HG02884 (cell line): Measurements from ENCODE around the gene M1AP.

Experiments used
- ATAC-seq: cut with Tn5 transposase; IDR thresholded peaks from one replicate; pipeline ENCODE4 v1.9.1; 2021; ENCODE audit warnings: mild to moderate bottlenecking, moderate library complexity; ENCODE audit not compliant: unreplicated experiment

Gene M1AP

DNA sequence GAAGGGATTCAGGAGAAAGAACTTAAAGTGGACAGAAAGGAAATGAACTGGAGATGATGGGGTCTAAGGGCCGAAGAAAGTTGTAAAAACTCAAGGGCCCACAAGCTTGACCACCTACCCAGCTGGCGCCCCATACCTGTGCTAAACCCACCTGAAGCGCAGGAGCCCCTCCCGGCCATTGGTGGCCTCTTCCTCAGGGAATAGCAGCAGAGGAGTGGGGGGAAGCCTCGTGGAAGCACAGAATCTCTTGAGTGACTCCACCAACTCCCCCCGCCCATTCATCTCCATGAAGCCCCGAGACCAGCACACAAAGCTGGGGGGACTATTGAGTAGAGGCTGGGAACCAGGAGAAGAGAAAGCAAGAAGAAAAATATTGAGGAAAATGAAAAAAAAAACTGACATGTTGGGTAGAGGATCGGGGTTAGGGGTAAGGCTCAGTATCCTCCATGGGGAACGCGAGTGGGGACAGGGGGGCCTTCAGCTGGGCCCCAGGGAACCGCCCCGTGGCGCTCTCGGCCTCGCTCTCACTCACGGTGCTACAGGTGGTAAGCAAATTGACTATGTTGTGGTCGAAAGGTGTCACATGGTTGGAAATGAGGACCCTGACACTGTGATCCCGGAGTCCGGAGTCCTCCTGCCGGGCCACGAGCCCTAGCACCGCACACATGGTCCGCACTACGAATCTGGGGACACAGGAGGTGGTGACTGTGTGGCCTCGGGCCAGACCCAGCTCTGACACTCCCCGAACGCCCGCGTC is 119.4 kb downstream of the M1AP start:
- ATAC-seq, result peak; percentile 3

DNA sequence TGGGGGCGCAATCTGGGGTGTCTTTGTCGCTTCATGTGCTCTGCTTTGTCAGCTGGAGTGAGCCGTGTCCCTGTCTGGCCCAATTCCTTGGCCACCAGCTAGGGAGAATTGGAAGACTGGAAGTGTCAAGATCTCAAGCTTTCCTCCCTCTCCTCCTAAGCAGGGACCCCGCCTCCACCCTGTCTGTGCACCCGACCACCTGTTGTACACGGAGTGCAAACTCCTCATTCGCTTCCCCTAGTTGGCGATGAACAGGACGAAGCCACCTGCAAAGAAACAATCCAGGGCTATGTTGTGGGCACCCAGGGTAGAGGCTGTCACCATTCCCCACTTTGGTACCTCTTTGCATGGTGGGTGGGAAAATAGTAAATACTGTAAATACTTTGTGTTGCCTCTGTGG is 120.4 kb downstream of the M1AP start:
- no peak for ATAC-seq

DNA sequence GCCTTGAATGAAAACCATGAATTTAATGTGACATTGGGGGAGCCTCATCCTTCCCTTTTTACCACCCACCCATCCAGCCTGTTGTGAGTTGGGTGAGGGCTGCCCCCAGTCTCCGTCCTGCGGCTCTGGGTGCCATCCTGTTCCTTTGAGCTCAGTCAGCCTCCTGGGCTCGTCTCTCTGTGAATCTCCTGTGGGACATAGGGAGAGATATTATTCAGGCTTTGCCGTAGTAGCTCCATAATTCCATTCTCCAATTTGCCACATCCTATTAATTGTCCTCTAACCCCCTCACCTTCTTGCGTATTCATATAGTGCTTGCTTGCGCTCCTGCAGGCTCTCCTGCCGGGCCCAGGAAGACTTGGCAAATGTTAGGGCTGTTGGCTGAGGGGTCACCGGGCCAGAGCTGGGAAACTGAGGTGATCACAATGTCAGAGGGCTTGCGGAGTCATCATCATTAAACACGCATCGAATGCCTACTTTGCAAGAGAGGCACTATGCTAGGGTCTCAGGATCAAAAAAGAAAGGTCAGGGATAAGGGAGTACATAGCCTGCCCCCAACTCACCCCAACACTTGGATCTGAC is 121.4 kb downstream of the M1AP start:
- no peak for ATAC-seq

DNA sequence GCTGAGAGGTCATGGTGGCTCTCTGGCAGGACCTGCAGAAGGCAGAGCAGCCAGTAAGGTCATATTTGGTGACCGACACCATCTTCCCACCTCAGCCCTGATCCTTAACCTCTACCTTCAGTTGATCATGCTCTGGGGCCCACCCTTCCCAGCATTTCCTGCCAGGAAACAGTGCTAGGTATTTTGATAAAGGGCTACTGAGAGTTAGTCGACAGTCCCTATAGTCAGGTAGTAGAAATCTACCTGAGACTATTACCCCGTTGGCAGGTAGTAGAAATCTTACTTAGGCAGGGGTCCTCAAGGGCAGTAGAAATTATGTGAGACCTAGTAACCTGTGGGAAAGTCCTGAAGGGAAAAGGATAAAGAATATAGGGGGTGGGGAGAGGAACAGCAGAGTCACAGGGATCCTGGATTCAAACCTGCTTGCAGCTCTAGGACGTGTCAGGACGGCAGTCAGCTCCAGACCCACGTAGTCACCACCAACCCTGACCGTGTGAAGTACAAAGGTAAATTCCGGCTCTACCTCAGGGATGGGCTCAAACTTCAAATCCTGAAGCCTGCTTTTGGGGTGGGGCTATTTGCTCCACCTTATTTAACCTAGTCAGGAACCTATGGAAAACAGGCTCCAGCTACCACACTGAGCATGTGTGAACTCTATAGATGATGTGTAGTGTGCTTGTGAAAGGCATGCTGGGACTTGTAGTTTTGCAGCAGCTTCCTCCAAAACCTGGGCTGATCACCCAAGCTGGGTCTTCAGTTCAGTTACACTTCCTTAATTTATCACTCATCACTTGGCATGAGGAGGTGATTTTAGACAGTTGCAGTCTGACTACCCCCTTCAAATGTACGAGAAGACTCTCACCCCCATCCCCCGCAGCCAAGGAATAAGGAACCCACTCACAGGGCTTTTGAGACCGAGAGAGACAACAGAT is 122.1 kb downstream of the M1AP start, which contains the start of gene DQX1:
Gene DQX1, minus strand, starts transcription at position 515 of the 932 bp plus-strand sequence. Its CDS starts 502 bp downstream, at position 13.
- no peak for ATAC-seq

DNA sequence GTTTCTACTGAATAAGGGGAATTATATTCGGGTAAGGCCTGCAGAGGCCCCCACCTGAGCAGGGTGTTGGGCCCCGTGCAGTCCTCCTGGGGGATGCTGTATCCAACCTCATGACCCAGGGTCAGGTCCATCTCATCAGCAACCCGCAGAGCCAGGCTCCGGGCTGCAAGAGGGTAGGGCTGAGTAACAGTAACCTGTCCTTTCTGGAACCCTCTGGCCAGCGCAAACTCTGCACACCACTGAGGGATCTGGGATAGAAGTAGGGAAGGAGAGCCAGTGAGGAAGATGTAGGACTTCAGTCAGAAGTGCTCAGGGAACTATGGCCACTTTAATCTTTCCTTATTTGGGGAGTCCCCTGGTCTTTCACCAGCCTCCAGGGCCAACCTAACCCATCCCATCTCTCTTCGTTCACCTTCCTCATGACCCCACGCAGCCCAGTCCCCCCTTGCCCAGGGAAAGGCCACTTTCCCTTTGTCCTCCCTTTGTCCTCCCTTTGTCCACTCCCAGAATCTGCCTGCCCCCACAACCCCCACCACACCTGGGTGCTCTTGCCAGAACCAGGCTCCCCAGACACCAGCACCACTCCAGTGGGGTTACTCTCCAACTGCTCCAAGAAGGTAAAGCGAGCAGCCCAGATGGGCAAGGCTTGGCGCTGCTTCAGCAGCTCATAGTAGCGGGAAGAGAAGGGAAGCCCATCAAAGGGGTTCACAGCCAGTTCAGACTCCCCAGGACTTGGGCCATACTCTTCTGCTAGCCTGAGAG is 123.0 kb downstream of the M1AP start:
- no peak for ATAC-seq

DNA sequence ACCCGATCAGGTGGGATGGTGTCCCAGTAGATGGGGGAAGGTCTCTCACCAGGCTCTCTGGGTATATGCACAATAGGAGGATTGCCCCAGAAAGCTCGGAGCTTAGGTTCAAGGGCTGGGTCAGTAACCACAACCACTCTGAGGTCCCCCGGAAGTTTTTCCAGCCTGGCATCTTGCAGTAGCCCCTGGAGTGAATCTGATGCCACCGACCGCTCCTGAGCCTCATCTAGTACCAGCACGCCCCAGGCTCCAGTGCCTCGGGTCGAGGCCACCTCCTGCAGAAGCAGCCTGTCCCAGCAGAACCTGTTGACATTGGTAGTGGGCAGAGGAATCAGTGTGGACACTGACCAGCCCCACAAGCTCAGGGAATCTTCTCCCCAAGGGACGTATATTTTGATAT is 124.1 kb downstream of the M1AP start:
- ATAC-seq, result no peak

DNA sequence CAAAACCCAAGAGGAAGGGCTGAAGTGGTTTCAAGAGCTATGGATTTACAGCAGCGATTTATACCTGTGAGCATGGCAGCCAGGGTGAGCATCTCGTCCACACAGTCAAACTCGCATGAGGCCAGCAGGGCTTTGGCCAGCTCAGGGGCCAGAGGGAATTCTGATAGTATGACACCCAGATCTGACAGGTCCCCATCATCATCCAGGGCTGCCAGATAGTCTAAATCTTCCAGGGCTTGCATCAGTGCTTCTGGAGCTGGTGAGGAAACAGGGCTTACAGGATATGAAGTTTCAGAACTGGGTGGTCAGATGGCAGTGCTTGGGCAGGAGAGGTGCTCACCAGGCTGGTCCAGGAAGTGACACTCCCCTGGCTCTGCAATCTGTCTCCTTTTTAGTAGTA is 125.6 kb downstream of the M1AP start:
- no peak for ATAC-seq

DNA sequence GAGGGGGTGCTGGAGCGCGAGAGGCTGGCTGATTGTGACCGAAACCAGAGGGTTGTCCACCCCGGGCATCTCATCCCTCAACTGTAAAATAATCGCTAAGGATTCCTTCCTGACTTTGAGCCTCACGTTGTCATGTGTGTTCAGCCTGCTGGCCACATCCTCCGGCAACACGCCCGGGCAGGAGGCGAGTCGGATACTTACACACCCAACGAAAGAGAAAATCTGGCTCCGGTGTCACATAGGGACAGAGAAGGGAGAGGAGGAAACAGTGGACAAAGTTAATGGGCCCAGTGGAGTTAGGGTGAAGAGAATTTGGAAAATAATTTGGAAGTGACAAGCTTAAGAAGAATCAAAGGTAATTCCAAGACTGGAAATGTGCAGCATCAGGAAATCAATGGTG is 131.5 kb downstream of the M1AP start:
- no peak for ATAC-seq

DNA sequence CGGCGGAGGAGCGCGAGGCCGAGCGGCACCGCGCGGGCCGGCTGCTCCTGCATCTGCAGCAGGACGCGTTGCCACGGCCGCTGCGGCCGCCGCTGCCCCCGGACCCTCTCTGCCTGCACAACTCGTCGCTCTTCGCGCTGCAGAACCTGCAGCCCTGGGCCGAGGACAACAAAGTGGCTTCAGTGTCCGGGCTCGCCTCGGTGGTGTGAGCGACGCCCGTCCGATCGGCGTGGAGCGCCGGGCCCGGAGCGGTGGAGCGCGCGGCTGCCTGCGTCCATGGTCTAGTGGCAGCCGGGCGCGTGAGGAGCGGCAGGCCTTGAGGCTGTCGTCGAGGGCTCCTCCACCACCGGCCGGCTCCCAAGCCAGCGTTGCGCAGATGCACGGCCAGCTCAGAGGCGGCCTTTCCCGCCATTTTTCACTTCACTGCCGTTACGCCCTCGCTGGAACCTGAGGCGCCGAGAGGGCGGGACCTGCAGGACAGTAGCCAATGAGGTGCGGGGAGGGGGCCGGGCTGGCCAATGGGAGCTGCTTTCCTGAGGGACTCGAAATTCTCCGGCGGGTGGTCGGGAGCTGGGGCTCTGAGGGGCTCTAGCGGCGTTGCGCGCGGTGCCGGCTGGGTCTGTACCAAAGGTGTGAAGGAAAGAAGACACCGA is 132.0 kb downstream of the M1AP start:
- ATAC-seq, result peak; percentile 73

DNA sequence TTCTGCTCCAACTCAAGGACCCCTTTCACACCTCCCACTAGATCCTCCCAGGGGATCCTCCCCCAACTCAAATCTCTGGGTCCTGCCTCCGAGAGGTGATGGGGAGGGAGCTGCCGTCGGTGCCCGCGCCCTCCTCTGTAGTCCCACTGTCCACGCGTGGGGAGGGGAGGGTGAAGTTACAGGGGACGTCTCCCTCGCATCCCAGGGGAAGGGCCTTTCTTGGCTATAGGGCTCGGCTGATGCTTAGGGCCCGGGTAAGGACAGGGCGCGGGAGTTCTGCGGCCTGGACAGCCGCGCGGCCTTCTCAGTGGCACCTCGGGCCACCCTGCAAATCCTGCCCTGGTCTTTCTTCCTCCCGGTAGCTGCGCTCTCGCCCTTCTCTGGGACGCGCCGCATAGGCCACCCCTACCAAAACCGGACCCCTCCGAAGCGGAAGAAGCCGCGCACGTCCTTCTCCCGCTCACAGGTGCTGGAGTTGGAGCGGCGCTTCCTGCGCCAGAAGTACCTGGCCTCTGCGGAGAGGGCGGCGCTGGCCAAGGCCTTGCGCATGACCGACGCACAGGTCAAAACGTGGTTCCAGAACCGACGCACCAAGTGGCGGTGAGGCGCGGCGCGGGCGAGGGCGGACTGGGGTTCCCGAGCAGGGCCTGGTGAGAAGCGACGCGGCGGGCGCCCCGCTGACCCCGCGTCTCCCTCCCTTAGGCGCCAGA is 132.7 kb downstream of the M1AP start:
- no peak for ATAC-seq

DNA sequence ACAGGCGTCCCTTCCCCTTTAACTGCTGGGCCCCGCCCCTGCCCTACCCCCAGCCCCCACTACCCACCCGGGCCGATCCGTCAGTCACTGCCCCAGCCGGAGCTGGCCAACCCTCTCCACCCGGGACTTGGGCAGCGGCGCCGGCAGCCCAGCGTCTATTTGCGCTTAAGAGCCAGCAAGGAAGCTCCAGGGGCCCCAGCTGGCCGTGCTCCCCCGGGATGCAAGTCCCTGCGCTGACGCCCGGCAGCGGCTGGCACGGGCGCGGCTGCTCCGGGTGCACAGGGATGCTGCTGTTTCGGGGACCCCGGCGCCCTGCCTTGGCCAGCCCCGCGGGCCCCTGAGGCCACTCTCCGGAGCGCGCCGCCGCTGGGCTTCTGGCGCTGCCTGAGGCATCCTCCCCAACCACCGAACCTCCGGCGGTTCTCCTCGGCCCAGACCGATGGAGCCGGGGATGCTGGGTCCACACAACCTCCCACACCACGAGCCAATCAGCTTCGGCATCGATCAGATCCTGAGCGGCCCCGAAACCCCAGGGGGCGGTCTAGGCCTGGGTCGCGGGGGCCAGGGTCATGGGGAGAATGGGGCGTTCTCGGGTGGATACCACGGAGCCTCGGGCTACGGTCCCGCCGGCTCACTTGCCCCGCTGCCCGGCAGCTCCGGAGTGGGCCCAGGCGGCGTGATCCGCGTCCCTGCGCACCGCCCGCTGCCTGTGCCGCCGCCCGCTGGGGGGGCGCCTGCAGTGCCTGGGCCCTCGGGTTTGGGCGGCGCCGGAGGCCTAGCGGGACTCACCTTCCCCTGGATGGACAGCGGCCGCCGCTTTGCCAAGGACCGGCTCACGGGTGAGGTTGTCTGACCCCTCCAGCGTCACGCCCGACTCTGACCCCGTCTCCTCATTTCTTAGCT is 133.5 kb downstream of the M1AP start, which contains the start of gene TLX2:
Gene TLX2, plus strand, starts transcription at position 83 of the 903 bp plus-strand sequence. Its CDS starts 357 bp downstream, at position 440.
- ATAC-seq, result no peak

DNA sequence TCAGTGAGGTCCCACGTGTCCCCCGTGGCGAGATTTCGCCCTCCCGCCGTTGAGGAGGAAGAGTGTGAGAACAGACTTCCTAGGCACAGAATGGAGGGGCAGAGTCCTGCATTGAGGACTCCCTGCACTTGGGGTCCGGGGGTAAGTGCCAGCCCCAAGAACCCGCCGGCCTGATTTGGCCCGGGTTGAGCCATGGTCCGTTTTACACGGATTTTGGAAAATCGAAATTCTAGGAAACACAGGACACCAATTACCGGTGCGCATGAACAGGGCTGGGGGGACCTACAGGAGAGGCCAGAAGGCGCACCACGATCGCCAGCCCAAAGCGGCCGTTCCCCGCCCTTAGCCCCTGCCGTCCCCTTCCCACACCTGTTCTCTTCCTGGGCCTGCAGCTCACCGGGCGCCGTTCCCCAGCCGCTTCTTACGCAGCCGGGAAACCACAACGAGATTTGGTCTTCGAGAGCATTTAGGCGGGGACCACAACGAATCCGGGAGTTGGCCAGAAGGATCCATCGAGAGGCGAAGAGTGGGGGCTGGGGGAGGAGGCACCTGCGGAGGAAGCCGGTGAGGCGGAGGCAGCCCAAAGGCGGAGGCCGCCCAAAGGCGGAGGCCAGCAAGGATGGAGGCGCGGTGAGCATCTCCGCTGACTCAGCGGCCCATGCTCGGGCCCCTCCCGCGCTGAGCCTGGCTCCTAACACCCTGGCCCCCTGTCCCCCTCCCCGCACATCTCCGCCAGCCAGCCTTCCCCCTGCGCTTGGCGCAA is 134.3 kb downstream of the M1AP start:
- no peak for ATAC-seq

DNA sequence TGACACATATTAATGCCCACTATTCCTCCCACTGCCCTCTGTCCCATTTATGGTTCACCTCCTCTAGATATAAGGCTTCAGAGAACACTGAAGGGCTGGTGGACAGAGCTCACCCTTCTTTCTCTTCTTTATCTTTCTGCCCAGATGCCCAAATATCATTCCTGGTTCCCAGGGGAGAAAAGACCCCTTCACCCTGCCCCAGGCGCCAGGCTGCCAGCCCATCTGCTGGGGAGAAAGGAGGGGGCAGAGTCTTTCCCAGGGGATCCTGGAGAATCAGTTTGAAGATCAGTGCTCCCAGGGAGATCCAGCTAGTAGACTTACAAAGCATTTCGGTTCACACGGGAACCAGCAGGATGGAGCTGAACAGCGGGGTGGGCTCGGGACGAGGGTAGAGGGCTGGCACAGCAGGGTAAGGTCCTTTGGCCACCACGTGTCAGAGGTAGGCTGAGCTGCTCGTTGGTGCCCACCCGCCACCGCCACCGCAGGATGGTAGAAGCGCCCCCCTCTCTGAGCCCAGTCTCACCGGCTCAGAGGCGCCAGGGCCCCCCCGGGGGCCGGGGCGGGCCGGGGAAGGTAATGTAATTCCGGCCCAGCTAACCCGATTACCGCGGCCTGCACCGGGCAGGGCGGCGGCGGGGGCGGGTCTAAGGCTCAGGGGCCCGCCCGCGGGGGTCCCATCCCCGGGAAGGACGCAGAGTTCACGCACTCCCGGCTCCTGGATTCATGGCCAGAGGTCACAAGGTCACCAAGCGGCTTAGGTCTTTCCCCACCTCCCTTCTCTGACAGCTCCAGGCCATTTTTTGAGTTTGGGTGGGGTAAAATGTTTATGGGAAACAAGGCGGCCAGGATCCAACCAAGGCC is 135.2 kb downstream of the M1AP start:
- no peak for ATAC-seq

DNA sequence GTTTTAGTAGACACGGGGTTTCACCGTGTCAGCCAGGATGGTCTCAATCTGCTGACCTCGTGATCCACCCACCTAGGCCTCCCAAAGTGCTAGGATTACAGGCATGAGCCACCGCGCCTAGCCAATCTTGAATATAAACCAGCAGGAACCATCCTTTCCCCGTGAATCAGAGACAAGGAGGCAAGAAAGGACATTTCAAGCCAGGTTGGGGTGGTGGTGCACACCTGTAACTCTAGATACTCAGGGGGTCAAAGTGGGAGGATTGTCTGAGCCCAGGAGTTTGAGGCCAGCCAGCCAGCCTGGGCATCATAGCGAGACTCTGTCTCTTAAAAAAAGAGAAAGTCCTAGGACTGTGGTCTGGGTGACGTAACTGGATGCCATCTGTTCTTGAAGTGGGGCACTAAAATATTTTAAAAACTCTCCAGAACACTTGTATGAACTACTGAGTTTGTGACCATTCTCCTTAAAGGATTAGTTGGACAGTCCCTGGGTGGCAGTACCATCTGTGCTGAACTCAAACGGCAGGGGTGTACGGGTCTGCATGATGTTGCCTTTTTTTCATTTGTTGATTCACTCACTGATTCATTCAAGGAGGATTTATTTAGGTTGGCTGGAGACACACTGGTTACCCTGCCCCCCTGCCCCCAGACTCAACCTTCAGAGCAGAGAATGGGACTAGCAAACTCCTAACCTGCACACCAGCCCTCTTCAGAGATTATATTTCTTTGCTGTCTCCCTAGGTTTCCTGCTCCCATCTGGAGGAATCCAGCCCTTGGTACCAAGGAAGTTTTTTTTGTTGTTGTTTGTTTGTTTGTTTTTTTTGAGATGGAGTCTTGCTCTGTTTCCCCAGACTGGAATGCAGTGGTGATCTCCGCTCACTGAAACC is 136.8 kb downstream of the M1AP start:
- no peak for ATAC-seq

DNA sequence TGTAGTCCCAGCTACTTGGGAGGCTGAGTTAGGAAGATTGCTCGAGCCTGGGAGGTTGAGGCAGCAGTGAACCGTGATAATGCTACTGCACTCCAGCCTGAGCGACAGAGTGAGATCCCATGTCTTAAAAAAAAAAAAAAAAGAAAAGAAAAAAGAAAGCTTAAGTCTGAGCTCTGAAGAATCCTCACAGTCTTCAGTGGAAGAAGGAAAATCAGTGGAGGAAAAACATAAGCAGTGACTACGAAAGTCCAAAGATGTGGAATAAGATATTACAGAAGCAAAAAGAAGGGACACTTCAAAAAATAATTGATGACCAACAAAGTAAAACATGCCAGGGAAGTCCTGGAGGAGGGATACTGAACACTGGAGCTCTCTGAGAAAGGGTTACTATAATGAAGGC is 137.9 kb downstream of the M1AP start:
- ATAC-seq, result no peak
